SU-DHL-6 (cell line): ENCODE data around the gene NEU2.
A peak's percentile ranks its signal among the peaks of the same experiment; 100 is the strongest.

Experiments
- H2AFZ ChIP-seq: fragments of 200-600 bp; sonication (generic); 2 replicates; pipeline ENCODE4 v1.6.1; 2014; ENCODE audit warnings: low read depth, mild to moderate bottlenecking, moderate library complexity, mixed read lengths, antibody characterized with exemption, low read length; ENCODE audit not compliant: severe bottlenecking
- H3F3A ChIP-seq: fragments of 200-600 bp; shearing (Covaris generic); 2 replicates; pipeline ENCODE4 v1.6.0; 2016; ENCODE audit warnings: antibody characterized with exemption, mild to moderate bottlenecking; ENCODE audit not compliant: insufficient read depth
- H3K27ac ChIP-seq: fragments of 200-600 bp; sonication (generic); 2 replicates; pipeline ENCODE4 v1.5.1; 2016; ENCODE audit warnings: low read depth, mild to moderate bottlenecking, low read length, moderate library complexity, mixed read lengths
- H3K27me3 ChIP-seq: fragments of 200-600 bp; sonication (generic), shearing (Covaris generic); 2 replicates; pipeline ENCODE4 v1.6.0; 2014; ENCODE audit warnings: mild to moderate bottlenecking, low read length
- H3K36me3 ChIP-seq: fragments of 200-600 bp; sonication (generic); 2 replicates; pipeline ENCODE4 v1.6.1; 2014; ENCODE audit warnings: mild to moderate bottlenecking, low read length, mixed read lengths
- H3K4me2 ChIP-seq: fragments of 300-600, 200-600 bp; shearing (Covaris generic), sonication (generic); 2 replicates; pipeline ENCODE4 v1.6.0; 2014; ENCODE audit warnings: low read length, low read depth, mild to moderate bottlenecking; ENCODE audit not compliant: poor library complexity, severe bottlenecking
- H3K4me3 ChIP-seq: fragments of 200-600 bp; sonication (generic); 2 replicates; pipeline ENCODE4 v1.5.1; 2014; ENCODE audit warnings: antibody characterized with exemption, low read length, mild to moderate bottlenecking, mixed read lengths; ENCODE audit not compliant: insufficient read depth, poor library complexity, severe bottlenecking
- H3K79me2 ChIP-seq: fragments of 200-600 bp; sonication (generic); 2 replicates; pipeline ENCODE4 v1.6.1; 2014; ENCODE audit warnings: mild to moderate bottlenecking, low read length, moderate library complexity; ENCODE audit not compliant: insufficient read depth
- H3K9ac ChIP-seq: fragments of 200-600 bp; sonication (generic); 2 replicates; pipeline ENCODE4 v1.7.0; 2014; ENCODE audit warnings: mild to moderate bottlenecking, low read length
- H3K9me2 ChIP-seq: fragments of 200-600 bp; sonication (generic); replicated peaks from 2 replicates; pipeline ENCODE4 v1.6.1; 2014; ENCODE audit warnings: low read length; ENCODE audit not compliant: insufficient read depth
- H3K9me3 ChIP-seq: fragments of 200-600 bp; sonication (generic); 2 replicates; pipeline ENCODE4 v1.6.1; 2014; ENCODE audit warnings: low read length, mixed read lengths; ENCODE audit not compliant: insufficient read depth
- H4K20me1 ChIP-seq: fragments of 200-600 bp; sonication (generic); 2 replicates; pipeline ENCODE4 v1.6.1; 2014; ENCODE audit warnings: low read depth, mild to moderate bottlenecking, antibody characterized with exemption, low read length, moderate library complexity, mixed read lengths
- EZH2phosphoT487 ChIP-seq: fragments of 200-600 bp; sonication (generic), shearing (Covaris generic); conservative IDR thresholded peaks from 2 replicates; pipeline ENCODE4 v1.6.1; 2018; ENCODE audit warnings: mild to moderate bottlenecking, antibody characterized with exemption, low read length, moderate library complexity, mixed read lengths
- TF ChIP-seq, protein P1 (sequence below): fragments of 200-600 bp; sonication (generic); IDR thresholded peaks from one replicate; pipeline ENCODE4 v1.5.1; 2017; ENCODE audit warnings: antibody characterized with exemption, mild to moderate bottlenecking, low read length, moderate library complexity; ENCODE audit not compliant: insufficient read depth, poor library complexity, severe bottlenecking

Gene NEU2

GRCh38 chr2:233079473-233079877 is 47.0 kb downstream of the NEU2 start:
- H3K9me2 ChIP-seq, result no peaks in the 10 kb centered on the region
- H3K27ac ChIP-seq, result peak overlapping the region; percentile 93
- H3K27me3 ChIP-seq, result no peaks in the 10 kb centered on the region
- H3K9ac ChIP-seq, result peak overlapping the region; percentile 57
- H3K4me3 ChIP-seq, result no peak overlapping the region
- H3F3A ChIP-seq, result peaks cover 86% of the 10 kb centered on the region
- H3K79me2 ChIP-seq, result peaks cover 48% of the 10 kb centered on the region
- H2AFZ ChIP-seq, result no peak overlapping the region
- H3K9me3 ChIP-seq, result no peaks in the 10 kb centered on the region
- H3K4me2 ChIP-seq, result peak overlapping the region; percentile 70
- TF ChIP-seq, protein P1, sequence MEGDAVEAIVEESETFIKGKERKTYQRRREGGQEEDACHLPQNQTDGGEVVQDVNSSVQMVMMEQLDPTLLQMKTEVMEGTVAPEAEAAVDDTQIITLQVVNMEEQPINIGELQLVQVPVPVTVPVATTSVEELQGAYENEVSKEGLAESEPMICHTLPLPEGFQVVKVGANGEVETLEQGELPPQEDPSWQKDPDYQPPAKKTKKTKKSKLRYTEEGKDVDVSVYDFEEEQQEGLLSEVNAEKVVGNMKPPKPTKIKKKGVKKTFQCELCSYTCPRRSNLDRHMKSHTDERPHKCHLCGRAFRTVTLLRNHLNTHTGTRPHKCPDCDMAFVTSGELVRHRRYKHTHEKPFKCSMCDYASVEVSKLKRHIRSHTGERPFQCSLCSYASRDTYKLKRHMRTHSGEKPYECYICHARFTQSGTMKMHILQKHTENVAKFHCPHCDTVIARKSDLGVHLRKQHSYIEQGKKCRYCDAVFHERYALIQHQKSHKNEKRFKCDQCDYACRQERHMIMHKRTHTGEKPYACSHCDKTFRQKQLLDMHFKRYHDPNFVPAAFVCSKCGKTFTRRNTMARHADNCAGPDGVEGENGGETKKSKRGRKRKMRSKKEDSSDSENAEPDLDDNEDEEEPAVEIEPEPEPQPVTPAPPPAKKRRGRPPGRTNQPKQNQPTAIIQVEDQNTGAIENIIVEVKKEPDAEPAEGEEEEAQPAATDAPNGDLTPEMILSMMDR, result no peak
- TF ChIP-seq EZH2phosphoT487, result no peak
- 0 out of 2 replicates have a peak, but pooled peaks cover 4% of the 10 kb centered on the region for H3K36me3 ChIP-seq
- H4K20me1 ChIP-seq, result no peaks in the 10 kb centered on the region

- H3K27ac ChIP-seq, result peak overlapping the region; percentile 93
Measured at GRCh38 chr2:233079953-233080835, 47.7 kb downstream of the NEU2 start.

GRCh38 chr2:233080836-233081229 is 48.4 kb downstream of the NEU2 start:
- H3F3A ChIP-seq, result peaks cover 86% of the 10 kb centered on the region
- no peak overlapping the region for H2AFZ ChIP-seq
- H3K9me3 ChIP-seq, result no peaks in the 10 kb centered on the region
- TF ChIP-seq, protein P1, result no peak
- TF ChIP-seq EZH2phosphoT487, result no peak
- H3K9ac ChIP-seq, result peak overlapping the region; percentile 57
- no peak overlapping the region for H3K4me3 ChIP-seq
- H4K20me1 ChIP-seq, result no peaks in the 10 kb centered on the region
- peaks cover 51% of the 10 kb centered on the region for H3K79me2 ChIP-seq
- H3K9me2 ChIP-seq, result no peaks in the 10 kb centered on the region
- peak overlapping the region; percentile 93 for H3K27ac ChIP-seq
- H3K27me3 ChIP-seq, result no peaks in the 10 kb centered on the region
- H3K4me2 ChIP-seq, result peak overlapping the region; percentile 70
- 0 out of 2 replicates have a peak, but pooled peaks cover 4% of the 10 kb centered on the region for H3K36me3 ChIP-seq

More at GRCh38 chr2:233079953-233080835, 47.7 kb downstream of the NEU2 start:
- Histone ChIP-seq H3K9me2 (no peaks in the 10 kb centered on the region), H4K20me1 (no peaks in the 10 kb centered on the region), H3K4me2 (peak overlapping the region; percentile 70), H3K27me3 (no peaks in the 10 kb centered on the region), H3K79me2 (peaks cover 48% of the 10 kb centered on the region), H3K9ac (peak overlapping the region; percentile 57), H3F3A (peaks cover 86% of the 10 kb centered on the region), H3K4me3 (no peak overlapping the region), H3K9me3 (no peaks in the 10 kb centered on the region), H3K36me3 (0 out of 2 replicates have a peak, but pooled peaks cover 4% of the 10 kb centered on the region), H2AFZ (no peak overlapping the region)
- TF ChIP-seq EZH2phosphoT487, result no peak
- TF ChIP-seq, protein P1, result no peak
